ENCODE measurements around the gene TIMMDC1. TPM values are rescaled to one million over a fixed set of nuclear protein-coding genes. Genes with fewer than 3 reads are reported as not detected.

The TIMMDC1 gene
- total and polyA plus RNA-seq, 2 of the 4 experiments (the other 2 are of a cell fraction): 52.5 to 56.6 TPM

DNA sequence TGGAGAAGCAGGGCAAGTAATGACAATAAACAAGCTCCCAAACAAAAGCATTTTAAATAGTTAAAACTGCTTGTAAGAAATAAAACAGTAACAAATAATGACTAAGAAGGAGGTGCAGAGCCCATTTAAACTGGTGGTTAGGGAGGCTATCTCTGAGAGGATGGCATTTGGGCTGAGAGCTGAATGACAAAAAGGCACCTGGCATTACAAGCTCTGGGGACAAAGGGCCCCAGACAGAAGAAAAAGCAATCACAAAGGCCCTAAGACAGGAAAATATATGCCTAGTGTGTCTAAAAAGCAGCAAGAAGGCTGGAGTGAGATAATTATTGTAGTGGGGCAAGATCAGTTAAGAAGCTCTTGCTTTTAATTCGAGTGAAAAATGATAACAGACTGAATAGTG, 44.5 kb upstream of the TIMMDC1 start:
- H4K8ac ChIP-seq (ENCODE audit: low read depth in 2 of 2, low read length in 2 of 2): no peak overlapping the region; a peak in 1 of 4 replicates
- H2AK9ac ChIP-seq (replicated peaks; ENCODE audit: low read depth, low read length, poor library complexity): no peak overlapping the region
- H3K27ac ChIP-seq (ENCODE audit: insufficient read depth, low read length): no peak overlapping the region
- intact Hi-C loops (cut with micrococcal nuclease): no loop called here
- H2BK5ac ChIP-seq (ENCODE audit: low read depth, low read length, poor library complexity, severe bottlenecking): no peak overlapping the region
- H3K14ac ChIP-seq (replicated peaks; ENCODE audit: low read depth, low read length): no peak overlapping the region
- H3K27me3 ChIP-seq (ENCODE audit: control insufficient read depth, insufficient read depth, low read length): no peaks in the 10 kb centered on the region
- no peak overlapping the region for H2AK5ac ChIP-seq (ENCODE audit: low read depth, low read length)
- ATAC-seq (ENCODE audit: low read depth) (no peak), DNase-seq (no peak)
- no TSS peak for BruUV-seq (replicated peaks)
- H3K79me1 ChIP-seq (ENCODE audit: low read depth in 1 of 2, low read length in 2 of 2): peaks cover 21 to 37% of the 10 kb centered on the region in 2 experiments
- H3K56ac ChIP-seq (ENCODE audit: extremely low read depth, insufficient read depth, low read length): no peak overlapping the region
- H3K4me3 ChIP-seq (ENCODE audit: insufficient read depth, low read depth, low read length): no peak overlapping the region
- H4K20me1 ChIP-seq (ENCODE audit: insufficient read depth, low read length): peaks cover 14% of the 10 kb centered on the region; the same call in 1 of the 2 replicates
- H3K23ac ChIP-seq (ENCODE audit: low read depth, low read length): no peak overlapping the region
- H3K9me1 ChIP-seq (ENCODE audit: insufficient read depth, low read length): peaks cover 4% of the 10 kb centered on the region; the same call in 1 of the 2 replicates
- CTCF ChIA-PET: no interaction called here
- no peaks in the 10 kb centered on the region for H3K9me3 ChIP-seq (ENCODE audit: control insufficient read depth, insufficient read depth, low read length)
- no peak overlapping the region for H3K4ac ChIP-seq (ENCODE audit: low read depth, low read length)
- POLR2A ChIA-PET (ENCODE audit: unreplicated experiment): no interaction called here
- 100% methylated on average over 1 of the region's 1 CpG; no CpG with 5 or more reads in 1 of the 2 experiments for WGBS, 2 experiments (ENCODE audit: extremely low coverage in 2 of 2, insufficient read length in 1 of 2)
- no peak overlapping the region for H3K4me2 ChIP-seq (ENCODE audit: low read depth, low read length)
- no peak overlapping the region for H3K18ac ChIP-seq (ENCODE audit: low read depth, low read length)
- no peak overlapping the region for H2AFZ ChIP-seq (replicated peaks; ENCODE audit: low read length, poor library complexity)
- TF ChIP-seq RFX5 (IDR thresholded peaks at IDR 0.05; ENCODE audit: low read depth, low read length): no peak
- no peak for TF ChIP-seq RAD21 (IDR thresholded peaks at IDR 0.05; ENCODE audit: low read length)
- no peak for TF ChIP-seq RCOR1 (IDR thresholded peaks at IDR 0.05; ENCODE audit: insufficient replicate concordance, low read length)
- TF ChIP-seq, protein P1, sequence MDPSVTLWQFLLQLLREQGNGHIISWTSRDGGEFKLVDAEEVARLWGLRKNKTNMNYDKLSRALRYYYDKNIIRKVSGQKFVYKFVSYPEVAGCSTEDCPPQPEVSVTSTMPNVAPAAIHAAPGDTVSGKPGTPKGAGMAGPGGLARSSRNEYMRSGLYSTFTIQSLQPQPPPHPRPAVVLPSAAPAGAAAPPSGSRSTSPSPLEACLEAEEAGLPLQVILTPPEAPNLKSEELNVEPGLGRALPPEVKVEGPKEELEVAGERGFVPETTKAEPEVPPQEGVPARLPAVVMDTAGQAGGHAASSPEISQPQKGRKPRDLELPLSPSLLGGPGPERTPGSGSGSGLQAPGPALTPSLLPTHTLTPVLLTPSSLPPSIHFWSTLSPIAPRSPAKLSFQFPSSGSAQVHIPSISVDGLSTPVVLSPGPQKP (IDR thresholded peaks at IDR 0.05; ENCODE audit: borderline replicate concordance, low read depth, low read length): no peak
- no peak for TF ChIP-seq MAZ (IDR thresholded peaks at IDR 0.05; ENCODE audit: borderline replicate concordance, low read depth, low read length)
- no peak for TF ChIP-seq SMC3 (IDR thresholded peaks at IDR 0.05; ENCODE audit: low read depth, low read length)
- TF ChIP-seq MXI1 (IDR thresholded peaks at IDR 0.05; ENCODE audit: borderline replicate concordance, low read depth, low read length): no peak
- TF ChIP-seq POLR2A (IDR thresholded peaks at IDR 0.05; ENCODE audit: low read depth, low read length): no peak
- no peak for TF ChIP-seq CEBPB (IDR thresholded peaks at IDR 0.05; ENCODE audit: low read depth, low read length)
- TF ChIP-seq MAFK (IDR thresholded peaks at IDR 0.05; ENCODE audit: low read depth, low read length): no peak
- no peak for TF ChIP-seq FOS (IDR thresholded peaks at IDR 0.05; ENCODE audit: low read depth, low read length)
- no peak for TF ChIP-seq BHLHE40 (IDR thresholded peaks at IDR 0.05; ENCODE audit: low read depth, low read length)
- no peaks in the 10 kb centered on the region for H3K4me1 ChIP-seq (ENCODE audit: control insufficient read depth, insufficient read depth, low read length)
- in situ Hi-C loops (cut with MboI; ENCODE audit: low sequenced_read_pairs): no loop called here
- dilution Hi-C loops (cut with HindIII; ENCODE audit: low sequenced_read_pairs, unreplicated experiment): no loop called here
- H3K36me3 ChIP-seq (ENCODE audit: control insufficient read depth, insufficient read depth, low read length): peaks cover 40% of the 10 kb centered on the region
- no peak overlapping the region for H4K5ac ChIP-seq (ENCODE audit: low read depth, low read length)
- H3K9ac ChIP-seq (ENCODE audit: low read depth, low read length): no peak overlapping the region
- H2BK15ac ChIP-seq (ENCODE audit: low read depth, low read length): no peak overlapping the region
- H2BK120ac ChIP-seq (ENCODE audit: low read depth, low read length): no peak overlapping the region
- no peak overlapping the region for H2BK20ac ChIP-seq (ENCODE audit: low read depth, low read length)
- H4K91ac ChIP-seq (ENCODE audit: insufficient read depth, low read depth, low read length): no peak overlapping the region

Measured in IMR-90 (cell line).